Upper lobe of left lung (tissue), 4 donors: Measurements from ENCODE around the gene SV2C.

Source experiments
- CTCF ChIP-seq, 6 experiments: fragments of 450-650 bp in 4 of 6; fragments of 200-600 bp in 2 of 6; sonication (generic) in 2 of 6; IDR thresholded peaks; one replicate each; pipeline ENCODE4 v1.5.1; 2016 to 2019; ENCODE audit warnings: antibody characterized with exemption in 6 of 6
- EP300 ChIP-seq, 4 donors: sonication (generic); formaldehyde crosslinking; IDR thresholded peaks; one replicate each; pipeline ENCODE4 v1.5.1; 2017; ENCODE audit warnings: antibody characterized with exemption in 4 of 4, control low read depth in 2 of 4
- POLR2A ChIP-seq, 4 donors: fragments of 450-650 bp; IDR thresholded peaks; one replicate each; pipeline ENCODE4 v1.5.1; 2016 to 2017; ENCODE audit warnings: antibody characterized with exemption in 4 of 4, mild to moderate bottlenecking in 2 of 4
- POLR2AphosphoS5 ChIP-seq, 2 donors: sonication (generic); formaldehyde crosslinking; IDR thresholded peaks; one replicate each; pipeline ENCODE4 v1.5.1; 2017; ENCODE audit warnings: antibody characterized with exemption in 2 of 2

- TF ChIP-seq CTCF (IDR thresholded peaks at IDR 0.05) (no peak), POLR2AphosphoS5 (IDR thresholded peaks at IDR 0.05) (no peak), EP300 (IDR thresholded peaks at IDR 0.05) (no peak), POLR2A (IDR thresholded peaks at IDR 0.05) (no peak)
These were observed 268.0 kb downstream of the SV2C start for GRCh38 chr5:76351176-76351575.
